Skin of body (tissue), 2 donors: ENCODE results near the gene GLRX5. TPM values are rescaled to one million over a fixed set of nuclear protein-coding genes. Genes with fewer than 3 reads are reported as not detected.
"Not testable (repeated sequence)": the region's sequence is repeated elsewhere in the genome, so short reads cannot be mapped to it uniquely, and the experiment has no call there.

Source experiments
- DNase-seq: peaks from one replicate; lab custom pipeline; 2025; lab: John Stamatoyannopoulos, UW
- total RNA-seq: library from RNA; depleted of rRNA; stranded (reverse); fragments of >200 nt; gene quantifications from one replicate; pipeline ENCODE4 v1.2.3, GENCODE V29; 2014

The GLRX5 gene
- total RNA-seq, 1 donor from 2014 or later: 38.5 TPM

GRCh38 chr14:95498622-95499353, 36.1 kb upstream of the GLRX5 start:
- DNase-seq: no peak

GRCh38 chr14:95499354-95499750, 35.5 kb upstream of the GLRX5 start:
- no peak for DNase-seq

GRCh38 chr14:95500201-95500681, 34.6 kb upstream of the GLRX5 start:
- DNase-seq: no peak

GRCh38 chr14:95500772-95501401, 34.0 kb upstream of the GLRX5 start:
- no peak for DNase-seq

GRCh38 chr14:95502381-95502950, 32.4 kb upstream of the GLRX5 start:
- no peak for DNase-seq

- DNase-seq: no peak
Measured at GRCh38 chr14:95503365-95504134, 31.3 kb upstream of the GLRX5 start.

- no peak for DNase-seq
Measured at GRCh38 chr14:95504135-95505029, 30.5 kb upstream of the GLRX5 start.

GRCh38 chr14:95505030-95505589, 29.7 kb upstream of the GLRX5 start:
- DNase-seq: no peak

GRCh38 chr14:95507174-95507573, 27.7 kb upstream of the GLRX5 start:
- no peak for DNase-seq

- DNase-seq: no peak
Measured at GRCh38 chr14:95507701-95508103, 27.1 kb upstream of the GLRX5 start.

GRCh38 chr14:95508377-95508776, 26.5 kb upstream of the GLRX5 start:
- no peak for DNase-seq

GRCh38 chr14:95509495-95509894, 25.4 kb upstream of the GLRX5 start:
- DNase-seq: no peak

- DNase-seq: not testable (repeated sequence)
Measured at GRCh38 chr14:95510344-95510743, 24.5 kb upstream of the GLRX5 start.

GRCh38 chr14:95510804-95511203, 24.0 kb upstream of the GLRX5 start:
- no peak for DNase-seq

- DNase-seq: no peak
Measured at GRCh38 chr14:95511687-95512086, 23.2 kb upstream of the GLRX5 start.

GRCh38 chr14:95513291-95513690, 21.6 kb upstream of the GLRX5 start:
- DNase-seq: no peak

- no peak for DNase-seq
Measured at GRCh38 chr14:95514131-95515079, 20.4 kb upstream of the GLRX5 start.

GRCh38 chr14:95515080-95515489, 19.8 kb upstream of the GLRX5 start:
- peak; percentile 30 for DNase-seq
